Non-pigmented ciliary epithelial cell (primary cell): ENCODE data around the gene NDUFAF5.
A peak's percentile ranks its signal among the peaks of the same experiment; 100 is the strongest.

Experiments used
- DNase-seq: peaks from one replicate; pipeline ENCODE4 v3.0.0-alpha.2; 2010; ENCODE audit warnings: low read depth

The NDUFAF5 gene

GRCh38 chr20:13821876-13822275 lies 37.0 kb downstream of the NDUFAF5 start:
- DNase-seq, result no peak

GRCh38 chr20:13822459-13822858 lies 37.6 kb downstream of the NDUFAF5 start:
- DNase-seq, result no peak

- no peak for DNase-seq
Observed at GRCh38 chr20:13824459-13824858, 39.6 kb downstream of the NDUFAF5 start.

GRCh38 chr20:13825465-13825864 lies 40.6 kb downstream of the NDUFAF5 start:
- no peak for DNase-seq

GRCh38 chr20:13831476-13831875 lies 46.6 kb downstream of the NDUFAF5 start:
- DNase-seq, result no peak

- no peak for DNase-seq
Observed at GRCh38 chr20:13838664-13839063, 53.8 kb downstream of the NDUFAF5 start.

GRCh38 chr20:13839421-13840092 lies 54.7 kb downstream of the NDUFAF5 start:
- peak; percentile 23 for DNase-seq

GRCh38 chr20:13840093-13840465 lies 55.3 kb downstream of the NDUFAF5 start:
- DNase-seq, result no peak

- no peak for DNase-seq
Observed at GRCh38 chr20:13841206-13841605, 56.4 kb downstream of the NDUFAF5 start.

- no peak for DNase-seq
Observed at GRCh38 chr20:13844296-13844695, 59.5 kb downstream of the NDUFAF5 start.

- no peak for DNase-seq
Observed at GRCh38 chr20:13851279-13851678, 66.5 kb downstream of the NDUFAF5 start.

- DNase-seq, result no peak
Observed at GRCh38 chr20:13852306-13852705, 67.5 kb downstream of the NDUFAF5 start.

- no peak for DNase-seq
Observed at GRCh38 chr20:13855613-13856012, 70.8 kb downstream of the NDUFAF5 start.

GRCh38 chr20:13856354-13856753 lies 71.5 kb downstream of the NDUFAF5 start:
- DNase-seq, result no peak

GRCh38 chr20:13857304-13857703 lies 72.5 kb downstream of the NDUFAF5 start:
- DNase-seq, result no peak

GRCh38 chr20:13857961-13858360 lies 73.1 kb downstream of the NDUFAF5 start:
- no peak for DNase-seq

- DNase-seq, result no peak
Observed at GRCh38 chr20:13858439-13858838, 73.6 kb downstream of the NDUFAF5 start.

- no peak for DNase-seq
Observed at GRCh38 chr20:13858871-13859270, 74.0 kb downstream of the NDUFAF5 start.

GRCh38 chr20:13862245-13862644 lies 77.4 kb downstream of the NDUFAF5 start:
- DNase-seq, result no peak

- DNase-seq, result no peak
Observed at GRCh38 chr20:13863244-13863643, 78.4 kb downstream of the NDUFAF5 start.

- DNase-seq, result no peak
Observed at GRCh38 chr20:13865156-13865555, 80.3 kb downstream of the NDUFAF5 start.

GRCh38 chr20:13865791-13866351 lies 81.0 kb downstream of the NDUFAF5 start:
- DNase-seq, result no peak

- DNase-seq, result no peak
Observed at GRCh38 chr20:13868331-13868730, 83.5 kb downstream of the NDUFAF5 start.

- DNase-seq, result no peak
Observed at GRCh38 chr20:13870170-13870748, 85.4 kb downstream of the NDUFAF5 start.
